Measurements from ENCODE around the gene TLCD2.

TLCD2 gene

GRCh38 chr17:1727258-1727789, 17.1 kb upstream of the TLCD2 start:
- TF ChIP-seq RAD21 (IDR thresholded peaks at IDR 0.05; ENCODE audit: low read depth) (no peak), USF1 (IDR thresholded peaks at IDR 0.05) (no peak), TAF1 (IDR thresholded peaks at IDR 0.05; ENCODE audit: low read depth) (no peak), CREB1 (IDR thresholded peaks at IDR 0.05; ENCODE audit: low read depth) (no peak), ZBTB7A (IDR thresholded peaks at IDR 0.05; ENCODE audit: low read depth) (no peak), CEBPB (IDR thresholded peaks at IDR 0.05) (no peak), EP300 (IDR thresholded peaks at IDR 0.05; ENCODE audit: borderline replicate concordance) (no peak), TEAD4 (IDR thresholded peaks at IDR 0.05) (no peak)
- TF ChIP-seq, protein P1, sequence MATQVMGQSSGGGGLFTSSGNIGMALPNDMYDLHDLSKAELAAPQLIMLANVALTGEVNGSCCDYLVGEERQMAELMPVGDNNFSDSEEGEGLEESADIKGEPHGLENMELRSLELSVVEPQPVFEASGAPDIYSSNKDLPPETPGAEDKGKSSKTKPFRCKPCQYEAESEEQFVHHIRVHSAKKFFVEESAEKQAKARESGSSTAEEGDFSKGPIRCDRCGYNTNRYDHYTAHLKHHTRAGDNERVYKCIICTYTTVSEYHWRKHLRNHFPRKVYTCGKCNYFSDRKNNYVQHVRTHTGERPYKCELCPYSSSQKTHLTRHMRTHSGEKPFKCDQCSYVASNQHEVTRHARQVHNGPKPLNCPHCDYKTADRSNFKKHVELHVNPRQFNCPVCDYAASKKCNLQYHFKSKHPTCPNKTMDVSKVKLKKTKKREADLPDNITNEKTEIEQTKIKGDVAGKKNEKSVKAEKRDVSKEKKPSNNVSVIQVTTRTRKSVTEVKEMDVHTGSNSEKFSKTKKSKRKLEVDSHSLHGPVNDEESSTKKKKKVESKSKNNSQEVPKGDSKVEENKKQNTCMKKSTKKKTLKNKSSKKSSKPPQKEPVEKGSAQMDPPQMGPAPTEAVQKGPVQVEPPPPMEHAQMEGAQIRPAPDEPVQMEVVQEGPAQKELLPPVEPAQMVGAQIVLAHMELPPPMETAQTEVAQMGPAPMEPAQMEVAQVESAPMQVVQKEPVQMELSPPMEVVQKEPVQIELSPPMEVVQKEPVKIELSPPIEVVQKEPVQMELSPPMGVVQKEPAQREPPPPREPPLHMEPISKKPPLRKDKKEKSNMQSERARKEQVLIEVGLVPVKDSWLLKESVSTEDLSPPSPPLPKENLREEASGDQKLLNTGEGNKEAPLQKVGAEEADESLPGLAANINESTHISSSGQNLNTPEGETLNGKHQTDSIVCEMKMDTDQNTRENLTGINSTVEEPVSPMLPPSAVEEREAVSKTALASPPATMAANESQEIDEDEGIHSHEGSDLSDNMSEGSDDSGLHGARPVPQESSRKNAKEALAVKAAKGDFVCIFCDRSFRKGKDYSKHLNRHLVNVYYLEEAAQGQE (IDR thresholded peaks at IDR 0.05; ENCODE audit: low read depth): no peak

GRCh38 chr17:1726626-1727257, 16.6 kb upstream of the TLCD2 start:
- no peak for TF ChIP-seq TEAD4 (IDR thresholded peaks at IDR 0.05)
- TF ChIP-seq ZBTB7A (IDR thresholded peaks at IDR 0.05; ENCODE audit: low read depth): no peak

DNA sequence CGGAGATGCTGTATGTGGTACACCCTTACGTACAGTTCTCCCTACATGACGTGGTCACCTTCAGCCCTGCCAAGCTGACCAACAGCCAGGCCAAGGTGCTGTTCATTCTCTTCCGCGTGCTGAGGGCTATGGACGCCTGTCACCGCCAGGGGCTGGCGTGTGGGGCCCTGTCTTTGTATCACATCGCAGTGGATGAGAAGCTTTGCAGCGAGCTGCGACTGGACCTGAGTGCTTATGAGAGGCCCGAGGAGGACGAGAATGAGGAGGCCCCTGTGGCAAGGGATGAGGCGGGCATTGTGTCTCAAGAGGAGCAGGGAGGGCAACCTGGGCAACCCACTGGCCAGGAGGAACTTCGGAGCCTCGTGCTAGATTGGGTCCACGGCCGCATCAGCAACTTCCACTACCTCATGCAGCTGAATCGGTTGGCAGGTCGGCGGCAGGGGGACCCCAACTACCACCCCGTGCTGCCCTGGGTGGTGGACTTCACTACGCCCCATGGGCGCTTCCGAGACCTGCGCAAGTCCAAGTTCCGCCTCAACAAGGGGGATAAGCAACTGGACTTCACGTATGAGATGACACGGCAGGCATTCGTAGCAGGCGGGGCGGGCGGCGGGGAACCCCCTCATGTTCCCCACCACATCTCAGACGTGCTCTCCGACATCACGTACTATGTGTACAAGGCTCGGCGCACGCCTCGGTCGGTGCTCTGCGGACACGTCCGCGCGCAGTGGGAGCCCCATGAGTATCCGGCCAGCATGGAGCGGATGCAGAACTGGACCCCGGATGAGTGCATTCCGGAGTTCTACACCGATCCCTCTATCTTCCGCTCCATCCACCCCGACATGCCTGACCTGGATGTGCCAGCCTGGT, 15.7 kb upstream of the TLCD2 start:
- no peak for TF ChIP-seq NFIC (IDR thresholded peaks at IDR 0.05)
- TF ChIP-seq, protein P1 (IDR thresholded peaks at IDR 0.05; ENCODE audit: low read depth): no peak
- no peak for TF ChIP-seq YY1 (IDR thresholded peaks at IDR 0.05; ENCODE audit: low read depth)
- TF ChIP-seq CREB1 (IDR thresholded peaks at IDR 0.05; ENCODE audit: low read depth): no peak

DNA sequence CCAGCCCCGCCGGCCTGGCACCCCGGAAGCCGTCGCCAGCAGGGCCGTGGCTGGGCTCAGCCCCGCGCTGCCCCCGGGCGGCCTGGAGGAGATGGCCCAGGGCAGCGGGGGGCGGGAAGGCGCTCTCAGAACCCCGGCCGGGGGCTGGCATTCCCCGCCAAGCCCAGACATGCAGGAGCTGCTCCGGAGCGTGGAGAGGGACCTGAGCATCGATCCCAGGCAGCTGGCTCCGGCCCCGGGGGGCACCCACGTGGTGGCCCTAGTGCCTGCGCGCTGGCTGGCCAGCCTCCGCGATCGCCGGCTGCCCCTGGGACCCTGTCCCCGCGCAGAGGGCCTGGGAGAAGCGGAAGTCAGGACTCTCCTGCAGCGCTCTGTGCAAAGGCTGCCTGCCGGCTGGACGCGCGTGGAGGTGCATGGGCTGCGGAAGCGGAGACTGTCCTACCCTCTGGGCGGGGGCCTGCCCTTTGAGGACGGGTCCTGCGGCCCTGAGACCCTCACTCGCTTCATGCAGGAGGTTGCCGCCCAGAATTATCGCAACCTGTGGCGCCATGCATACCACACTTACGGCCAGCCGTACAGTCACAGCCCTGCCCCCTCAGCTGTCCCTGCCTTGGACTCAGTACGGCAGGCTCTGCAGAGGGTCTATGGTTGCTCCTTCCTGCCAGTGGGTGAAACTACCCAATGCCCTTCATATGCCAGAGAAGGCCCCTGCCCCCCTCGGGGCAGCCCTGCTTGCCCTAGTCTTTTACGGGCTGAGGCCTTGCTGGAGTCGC, 14.9 kb upstream of the TLCD2 start:
- TF ChIP-seq ZBTB7A (IDR thresholded peaks at IDR 0.05; ENCODE audit: low read depth): no peak
- peak; percentile 70; the same call in 1 of the 2 replicates for TF ChIP-seq USF1 (IDR thresholded peaks at IDR 0.05)

GRCh38 chr17:1724351-1724868, 14.2 kb upstream of the TLCD2 start, which contains the start of gene WDR81:
Gene WDR81, plus strand, starts transcription at chr17:1724704. Its CDS starts 256 bp downstream, at chr17:1724960.
- TF ChIP-seq FOXM1 (IDR thresholded peaks at IDR 0.05; ENCODE audit: borderline replicate concordance, low read depth): no peak
- no peak for TF ChIP-seq NFIC (IDR thresholded peaks at IDR 0.05)
- TF ChIP-seq CREB1 (IDR thresholded peaks at IDR 0.05; ENCODE audit: low read depth): no peak
- TF ChIP-seq USF1 (IDR thresholded peaks at IDR 0.05): peak; percentile 98
- no peak for TF ChIP-seq EGR1 (IDR thresholded peaks at IDR 0.05)
- TF ChIP-seq ZBTB7A (IDR thresholded peaks at IDR 0.05; ENCODE audit: low read depth): no peak
- TF ChIP-seq, protein P1 (IDR thresholded peaks at IDR 0.05; ENCODE audit: low read depth): no peak
- no peak for TF ChIP-seq RAD21 (IDR thresholded peaks at IDR 0.05; ENCODE audit: low read depth)
- peak; percentile 49 for TF ChIP-seq TAF1 (IDR thresholded peaks at IDR 0.05; ENCODE audit: low read depth)
- no peak; the same call in 1 of the 2 replicates for TF ChIP-seq TCF12 (IDR thresholded peaks at IDR 0.05; ENCODE audit: low read depth)
- TF ChIP-seq, protein P2, sequence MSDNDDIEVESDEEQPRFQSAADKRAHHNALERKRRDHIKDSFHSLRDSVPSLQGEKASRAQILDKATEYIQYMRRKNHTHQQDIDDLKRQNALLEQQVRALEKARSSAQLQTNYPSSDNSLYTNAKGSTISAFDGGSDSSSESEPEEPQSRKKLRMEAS (IDR thresholded peaks at IDR 0.05): peak; percentile 97
- TF ChIP-seq CEBPB (IDR thresholded peaks at IDR 0.05): no peak
- TF ChIP-seq TEAD4 (IDR thresholded peaks at IDR 0.05): no peak
- TF ChIP-seq YY1 (IDR thresholded peaks at IDR 0.05; ENCODE audit: low read depth): no peak; the same call in 1 of the 2 replicates
- TF ChIP-seq EP300 (IDR thresholded peaks at IDR 0.05; ENCODE audit: borderline replicate concordance): no peak
